ENCODE data around the gene ZNF214. TPM values are rescaled to one million over a fixed set of nuclear protein-coding genes. Genes with fewer than 3 reads are reported as not detected.

Gene ZNF214
- total RNA-seq, 1 donor from 2014 or later = 3.7 TPM

DNA sequence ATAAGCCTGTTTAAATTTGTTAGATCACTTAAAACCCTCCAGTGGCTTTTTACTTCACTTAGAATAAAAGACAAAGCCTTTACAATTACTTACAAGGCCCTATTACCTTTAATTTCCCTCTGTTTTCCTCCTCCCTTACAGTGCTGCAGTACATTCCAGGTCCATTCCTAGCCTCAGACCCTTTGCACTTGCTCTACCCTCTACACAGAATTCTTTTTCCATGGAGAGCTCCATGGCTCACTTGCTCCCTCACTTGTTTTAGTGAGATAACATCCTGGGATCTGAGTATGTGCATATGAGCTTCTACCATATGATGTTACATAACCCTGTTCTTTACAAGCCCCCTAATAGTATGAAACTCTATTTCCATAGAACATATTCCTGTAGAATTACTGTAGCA, 24.4 kb downstream of the ZNF214 start:
- no peaks in the 10 kb centered on the region for H3K27me3 ChIP-seq
- H3K27ac ChIP-seq = no peak overlapping the region
- TF ChIP-seq CTCF (IDR thresholded peaks at IDR 0.05) = no peak
- DNase-seq (no peak), ATAC-seq (no peak)
- no peaks in the 10 kb centered on the region for H3K36me3 ChIP-seq
- no peak overlapping the region for H3K4me3 ChIP-seq
- no peaks in the 10 kb centered on the region for H3K4me1 ChIP-seq
- no peaks in the 10 kb centered on the region for H3K9me3 ChIP-seq
- intact Hi-C loops (cut with DNase I) = no loop called here

DNA sequence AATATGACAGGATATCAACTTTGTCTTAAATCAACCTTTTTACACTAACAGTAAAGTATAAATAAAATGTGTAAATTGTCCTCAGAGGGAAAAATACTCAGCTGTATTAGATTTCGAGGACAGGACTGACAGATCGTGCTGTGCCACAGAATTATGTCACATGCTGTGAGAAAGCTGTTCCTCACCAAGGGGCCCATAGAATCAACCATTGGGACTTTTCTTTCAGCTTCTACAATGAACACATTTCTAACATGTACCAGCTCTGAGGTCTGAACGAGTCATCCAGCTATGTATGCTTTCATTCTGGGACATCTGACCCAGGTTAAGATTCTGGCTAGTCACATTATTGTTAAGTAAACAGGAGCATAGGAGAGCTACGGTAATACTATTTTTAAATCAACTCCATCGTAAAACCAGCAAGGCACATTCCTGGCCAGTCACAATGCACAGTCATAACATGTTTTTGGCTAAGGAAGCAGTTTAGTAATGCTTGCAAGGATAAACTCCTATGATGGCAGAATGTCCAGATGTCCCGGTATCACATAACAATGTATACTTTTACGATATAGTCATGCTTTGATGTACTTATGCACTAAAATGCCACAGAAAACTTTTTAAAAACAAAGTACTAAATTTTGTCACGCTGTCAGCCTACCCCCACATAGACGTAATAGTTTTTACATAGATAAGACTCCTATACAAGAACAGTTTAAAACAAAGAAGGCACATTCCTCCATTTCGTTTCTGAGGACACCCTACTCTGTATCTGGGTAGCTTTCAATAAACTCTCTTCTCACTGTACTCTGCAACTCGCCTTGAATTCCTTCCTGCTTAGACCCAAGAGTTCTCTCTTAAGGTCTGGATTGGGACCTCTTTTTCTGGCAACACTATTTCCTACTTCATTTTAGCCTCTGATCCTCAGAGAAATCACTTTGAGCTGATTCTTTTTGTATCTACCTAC, 27.4 kb downstream of the ZNF214 start:
- DNase-seq = no peak
- no peak for ATAC-seq
- Histone ChIP-seq H3K4me3 (no peak overlapping the region), H3K36me3 (no peaks in the 10 kb centered on the region), H3K9me3 (no peaks in the 10 kb centered on the region), H3K4me1 (no peaks in the 10 kb centered on the region), H3K27me3 (no peaks in the 10 kb centered on the region), H3K27ac (no peak overlapping the region)
- TF ChIP-seq CTCF (IDR thresholded peaks at IDR 0.05) = no peak
- intact Hi-C loops (cut with DNase I) = no loop called here

DNA sequence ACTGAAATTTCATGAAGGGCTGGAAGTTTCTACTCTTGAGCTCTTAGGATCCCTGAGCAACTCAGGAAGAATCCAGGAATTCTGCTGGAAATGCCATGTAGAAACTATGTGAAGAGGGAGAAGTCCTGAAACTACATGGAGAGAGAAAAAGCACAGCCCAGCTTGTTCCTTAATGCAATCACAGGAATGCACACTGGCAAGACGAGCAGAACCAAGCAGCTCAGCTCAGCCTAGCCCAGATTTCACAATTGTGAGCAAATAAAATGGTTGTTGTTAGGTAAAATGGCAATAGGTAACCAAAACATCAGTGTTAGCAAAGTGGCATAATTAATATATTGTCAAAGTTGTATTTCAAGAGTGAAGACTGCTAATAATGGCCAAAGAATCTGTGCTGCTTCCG, 28.1 kb downstream of the ZNF214 start:
- H3K9me3 ChIP-seq = no peaks in the 10 kb centered on the region
- no peaks in the 10 kb centered on the region for H3K4me1 ChIP-seq
- DNase-seq = no peak
- ATAC-seq = no peak
- no peak for TF ChIP-seq CTCF (IDR thresholded peaks at IDR 0.05)
- no peaks in the 10 kb centered on the region for H3K27me3 ChIP-seq
- H3K27ac ChIP-seq = no peak overlapping the region
- H3K36me3 ChIP-seq = no peaks in the 10 kb centered on the region
- no peak overlapping the region for H3K4me3 ChIP-seq
- intact Hi-C loops (cut with DNase I) = no loop called here

DNA sequence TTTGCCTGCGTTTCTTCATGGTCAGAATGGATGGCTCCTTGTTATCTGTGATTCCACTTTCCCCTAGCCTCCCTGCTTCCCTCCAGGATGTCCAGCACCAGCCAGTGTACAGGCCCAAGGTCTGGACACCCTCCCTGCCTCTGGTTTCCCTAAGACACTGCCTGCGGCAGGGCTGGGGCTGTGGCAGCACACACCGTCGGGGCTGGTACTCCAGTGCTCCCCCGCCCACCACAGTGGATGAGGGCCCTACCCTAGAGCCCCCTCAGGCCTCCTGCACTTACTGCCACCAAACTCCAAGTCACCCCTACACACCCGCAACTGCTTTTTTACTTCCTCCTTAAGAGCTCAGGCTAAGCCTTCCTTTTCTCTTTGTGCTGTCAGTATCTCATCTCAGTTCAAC, 28.9 kb downstream of the ZNF214 start:
- no peaks in the 10 kb centered on the region for H3K27me3 ChIP-seq
- H3K36me3 ChIP-seq = no peaks in the 10 kb centered on the region
- no peak overlapping the region for H3K27ac ChIP-seq
- H3K4me1 ChIP-seq = no peaks in the 10 kb centered on the region
- no peak for DNase-seq
- H3K9me3 ChIP-seq = peaks cover 4% of the 10 kb centered on the region
- H3K4me3 ChIP-seq = no peak overlapping the region
- no peak for ATAC-seq
- intact Hi-C loops (cut with DNase I) = no loop called here
- TF ChIP-seq CTCF (IDR thresholded peaks at IDR 0.05) = no peak

- Histone ChIP-seq H3K4me3 (no peak overlapping the region), H3K9me3 (peaks cover 4% of the 10 kb centered on the region), H3K27me3 (no peaks in the 10 kb centered on the region), H3K4me1 (no peaks in the 10 kb centered on the region), H3K36me3 (no peaks in the 10 kb centered on the region), H3K27ac (no peak overlapping the region)
- no peak for TF ChIP-seq CTCF (IDR thresholded peaks at IDR 0.05)
- intact Hi-C loops (cut with DNase I) = no loop called here
- DNase-seq (no peak), ATAC-seq (no peak)
Observed at GRCh38 chr11:6988506-6988905, 31.6 kb downstream of the ZNF214 start.

Measured in upper lobe of right lung (tissue), 1 donor.